ENCODE data around the gene LSM4.
"Not testable (repeated sequence)": the region's sequence is repeated elsewhere in the genome, so short reads cannot be mapped to it uniquely, and the experiment has no call there.

Gene LSM4

GRCh38 chr19:18322759-18323460 lies at the start of gene LSM4:
Gene LSM4 (minus strand): TSS chr19:18323076. CDS start chr19:18323020, 56 bp downstream.
- FAIRE-seq (peak; percentile 97), DNase-seq (ENCODE audit: insufficient read length, low spot score) (peak; percentile 94)

GRCh38 chr19:18368504-18369222 lies 45.8 kb upstream of the LSM4 start:
- FAIRE-seq, result no peak
- no peak for DNase-seq (ENCODE audit: insufficient read length, low spot score)

- FAIRE-seq, result no peak
- no peak for DNase-seq (ENCODE audit: insufficient read length, low spot score)
These were observed 43.2 kb upstream of the LSM4 start for GRCh38 chr19:18366021-18366435.

GRCh38 chr19:18364826-18365528 lies 42.1 kb upstream of the LSM4 start:
- DNase-seq (ENCODE audit: insufficient read length, low spot score), result peak; percentile 30
- peak; percentile 51 for FAIRE-seq

- not testable (repeated sequence) for FAIRE-seq; DNase-seq (ENCODE audit: insufficient read length, low spot score)
These were observed 41.5 kb upstream of the LSM4 start for GRCh38 chr19:18364277-18364825.

GRCh38 chr19:18363787-18364186 lies 40.9 kb upstream of the LSM4 start:
- DNase-seq (ENCODE audit: insufficient read length, low spot score) (no peak), FAIRE-seq (no peak)

- DNase-seq (ENCODE audit: insufficient read length, low spot score) (no peak), FAIRE-seq (no peak)
These were observed 40.2 kb upstream of the LSM4 start for GRCh38 chr19:18362934-18363542.

GRCh38 chr19:18361646-18362045 lies 38.8 kb upstream of the LSM4 start:
- FAIRE-seq (no peak), DNase-seq (ENCODE audit: insufficient read length, low spot score) (no peak)

- DNase-seq (ENCODE audit: insufficient read length, low spot score), result no peak
- no peak for FAIRE-seq
These were observed 34.2 kb upstream of the LSM4 start for GRCh38 chr19:18357041-18357440.

- not testable (repeated sequence) for FAIRE-seq; DNase-seq (ENCODE audit: insufficient read length, low spot score)
These were observed 31.9 kb upstream of the LSM4 start for GRCh38 chr19:18354743-18355142.

- no peak for FAIRE-seq
- DNase-seq (ENCODE audit: insufficient read length, low spot score), result no peak
These were observed 30.6 kb upstream of the LSM4 start for GRCh38 chr19:18353378-18354005.

GRCh38 chr19:18351544-18351943 lies 28.7 kb upstream of the LSM4 start:
- FAIRE-seq (no peak), DNase-seq (ENCODE audit: insufficient read length, low spot score) (no peak)

- FAIRE-seq (no peak), DNase-seq (ENCODE audit: insufficient read length, low spot score) (no peak)
These were observed 27.6 kb upstream of the LSM4 start for GRCh38 chr19:18350490-18350889.

GRCh38 chr19:18349524-18350128 lies 26.8 kb upstream of the LSM4 start:
- DNase-seq (ENCODE audit: insufficient read length, low spot score) (peak; percentile 51), FAIRE-seq (peak; percentile 35)

- DNase-seq (ENCODE audit: insufficient read length, low spot score); FAIRE-seq: not testable (repeated sequence)
These were observed 26.0 kb upstream of the LSM4 start for GRCh38 chr19:18348818-18349339.

- no peak for DNase-seq (ENCODE audit: insufficient read length, low spot score)
These were observed 25.3 kb upstream of the LSM4 start for GRCh38 chr19:18348171-18348570.

GRCh38 chr19:18346091-18346490 lies 23.2 kb upstream of the LSM4 start:
- FAIRE-seq (no peak), DNase-seq (ENCODE audit: insufficient read length, low spot score) (no peak)

More at GRCh38 chr19:18348171-18348570, 25.3 kb upstream of the LSM4 start:
- no peak for FAIRE-seq

GRCh38 chr19:18345296-18345695 lies 22.4 kb upstream of the LSM4 start:
- FAIRE-seq (no peak), DNase-seq (ENCODE audit: insufficient read length, low spot score) (no peak)

- no peak for FAIRE-seq
- DNase-seq (ENCODE audit: insufficient read length, low spot score), result no peak
These were observed 21.7 kb upstream of the LSM4 start for GRCh38 chr19:18344582-18344950.

All from GM19239 (cell line).